GM19035 (cell line): ENCODE results near the gene ANAPC5.
"Not testable (repeated sequence)": the region's sequence is repeated elsewhere in the genome, so short reads cannot be mapped to it uniquely, and the experiment has no call there.

Source experiments
- ATAC-seq: cut with Tn5 transposase; IDR thresholded peaks from one replicate; pipeline ENCODE4 v1.9.1; 2021; ENCODE audit not compliant: unreplicated experiment

Gene ANAPC5

DNA sequence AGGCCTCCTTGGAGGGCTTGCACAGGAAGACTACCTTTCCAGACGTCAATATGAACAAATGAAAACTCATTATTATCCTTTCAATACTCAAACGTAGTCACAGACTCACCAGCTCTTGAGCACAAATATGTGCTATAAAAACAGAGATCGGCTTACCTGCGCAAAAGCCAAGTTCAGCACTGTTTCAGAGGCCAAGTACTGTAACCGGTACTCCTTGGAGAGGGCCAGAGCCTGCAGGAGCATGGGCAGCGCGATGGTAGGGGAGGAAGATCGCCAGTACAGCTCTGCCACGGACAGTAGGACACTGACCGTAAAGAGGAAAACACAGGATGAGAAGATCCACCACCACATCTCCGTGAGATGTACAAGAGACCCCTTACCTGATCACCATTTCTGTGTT is 34.1 kb downstream of the ANAPC5 start:
- no peak for ATAC-seq

- no peak for ATAC-seq
These were observed 37.8 kb downstream of the ANAPC5 start for GRCh38 chr12:121314431-121314830.

- ATAC-seq = not testable (repeated sequence)
These were observed 42.0 kb downstream of the ANAPC5 start for GRCh38 chr12:121310231-121310630.

GRCh38 chr12:121307397-121307796 is 44.8 kb downstream of the ANAPC5 start:
- not testable (repeated sequence) for ATAC-seq

DNA sequence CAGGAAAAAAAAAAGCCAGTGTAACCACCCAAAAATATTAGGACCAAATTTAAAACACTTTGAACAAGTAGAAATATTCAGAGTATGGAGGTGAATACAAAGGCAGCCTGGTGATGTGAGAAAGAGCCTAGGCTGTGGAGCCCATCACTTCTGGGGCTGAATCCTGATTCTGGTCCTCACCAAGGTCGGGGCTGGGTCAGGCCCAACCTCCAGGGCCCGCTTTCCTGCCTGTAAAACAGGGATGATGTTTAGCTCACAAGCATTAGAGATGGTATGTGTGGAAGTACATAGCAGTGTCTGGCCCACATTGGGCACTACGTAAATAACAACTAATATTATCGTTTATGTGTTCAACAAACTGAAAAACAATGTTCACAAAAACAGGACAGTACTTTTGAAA is 47.9 kb downstream of the ANAPC5 start:
- no peak for ATAC-seq

DNA sequence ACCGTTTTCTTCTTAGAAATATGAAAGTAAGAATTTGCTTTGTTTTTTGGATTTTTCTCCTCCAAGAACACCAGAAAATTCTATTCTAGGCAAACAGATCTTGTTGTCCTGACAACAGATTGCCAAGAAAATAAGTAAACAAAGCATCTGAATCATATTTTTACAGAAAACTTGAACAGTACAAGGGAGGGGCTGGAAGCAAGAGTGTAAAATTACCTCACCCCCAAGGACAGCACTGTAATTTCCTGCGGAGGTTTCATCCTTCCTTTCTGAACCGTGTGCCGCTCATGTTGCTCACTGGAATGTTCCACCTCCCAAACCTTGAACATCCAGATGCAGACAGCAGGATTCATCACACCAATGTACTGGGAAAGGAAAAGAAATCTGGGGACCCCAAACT is 50.3 kb downstream of the ANAPC5 start:
- no peak for ATAC-seq

- ATAC-seq = no peak
These were observed 52.0 kb downstream of the ANAPC5 start for GRCh38 chr12:121300083-121300819.

DNA sequence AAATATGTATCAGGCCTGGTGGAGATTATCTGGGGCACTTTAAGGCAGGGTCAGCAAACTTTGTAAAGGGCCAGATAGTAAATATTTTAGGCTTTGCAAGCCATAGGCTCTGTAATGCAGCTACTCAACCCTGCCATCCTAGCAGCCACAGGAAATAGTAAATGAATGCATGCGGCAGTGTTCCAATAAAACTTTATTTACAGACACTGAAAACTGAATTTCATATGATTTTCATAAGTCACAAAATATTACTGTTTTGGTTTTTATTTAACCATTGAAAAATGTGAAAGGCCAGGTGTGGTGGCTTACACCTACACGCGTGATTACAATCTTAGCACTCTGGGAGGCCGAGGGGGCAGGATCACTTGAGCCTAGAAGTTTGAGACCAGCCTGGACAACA is 52.5 kb downstream of the ANAPC5 start:
- no peak for ATAC-seq

DNA sequence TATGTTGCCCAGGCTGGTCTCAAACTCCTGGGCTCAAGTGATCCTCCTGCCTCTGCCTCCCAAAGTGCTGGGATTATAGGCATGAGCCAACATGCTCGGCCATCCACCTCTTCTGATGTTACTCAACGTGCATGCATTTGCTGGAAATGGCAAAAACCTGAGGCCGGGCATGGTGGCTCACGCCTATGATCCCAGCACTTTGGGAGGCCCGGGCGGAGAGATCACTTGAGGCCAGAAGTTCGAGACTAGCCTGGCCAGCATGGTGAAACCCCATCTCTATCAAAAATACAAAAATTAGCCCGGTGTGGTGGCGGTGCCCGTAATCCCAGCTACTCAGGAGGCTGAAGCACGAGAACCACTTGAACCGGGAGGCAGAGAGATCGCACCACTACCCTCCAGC is 53.8 kb downstream of the ANAPC5 start:
- not testable (repeated sequence) for ATAC-seq

DNA sequence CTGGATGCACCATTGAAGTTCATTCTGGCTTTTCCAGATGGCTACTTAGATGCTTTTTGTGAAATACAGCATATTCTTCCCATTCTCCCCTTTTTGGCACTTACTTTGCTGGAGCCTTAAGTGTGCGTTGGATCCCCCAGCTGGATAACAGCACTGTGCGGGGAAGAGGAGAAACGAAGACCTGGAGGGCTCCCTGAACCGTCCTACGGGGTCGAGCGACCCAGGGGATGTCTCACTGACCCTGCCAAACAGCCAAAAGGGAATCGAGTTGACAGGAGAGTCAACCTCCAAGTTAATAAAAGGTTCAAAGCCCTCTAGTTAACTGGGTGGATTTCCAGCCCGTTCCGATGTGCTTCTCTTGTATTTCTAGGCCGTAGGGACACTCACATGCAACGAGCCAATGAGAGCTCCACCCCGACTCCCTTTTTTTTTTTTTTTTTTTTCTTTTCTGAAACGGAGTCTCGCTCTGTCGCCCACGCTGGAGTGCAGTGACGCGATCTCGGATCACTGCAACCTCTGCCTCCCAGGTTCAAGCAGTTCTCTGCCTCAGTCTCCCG is 54.7 kb downstream of the ANAPC5 start:
- ATAC-seq = no peak

GRCh38 chr12:121296618-121297434 is 55.4 kb downstream of the ANAPC5 start, which contains the start of gene CAMKK2:
Gene CAMKK2, minus strand, starts transcription at chr12:121296709. Its CDS starts 22,183 bp downstream, at chr12:121274526.
- peak; percentile 81 for ATAC-seq

GRCh38 chr12:121295746-121296617 is 56.2 kb downstream of the ANAPC5 start:
- ATAC-seq = peak; percentile 25

DNA sequence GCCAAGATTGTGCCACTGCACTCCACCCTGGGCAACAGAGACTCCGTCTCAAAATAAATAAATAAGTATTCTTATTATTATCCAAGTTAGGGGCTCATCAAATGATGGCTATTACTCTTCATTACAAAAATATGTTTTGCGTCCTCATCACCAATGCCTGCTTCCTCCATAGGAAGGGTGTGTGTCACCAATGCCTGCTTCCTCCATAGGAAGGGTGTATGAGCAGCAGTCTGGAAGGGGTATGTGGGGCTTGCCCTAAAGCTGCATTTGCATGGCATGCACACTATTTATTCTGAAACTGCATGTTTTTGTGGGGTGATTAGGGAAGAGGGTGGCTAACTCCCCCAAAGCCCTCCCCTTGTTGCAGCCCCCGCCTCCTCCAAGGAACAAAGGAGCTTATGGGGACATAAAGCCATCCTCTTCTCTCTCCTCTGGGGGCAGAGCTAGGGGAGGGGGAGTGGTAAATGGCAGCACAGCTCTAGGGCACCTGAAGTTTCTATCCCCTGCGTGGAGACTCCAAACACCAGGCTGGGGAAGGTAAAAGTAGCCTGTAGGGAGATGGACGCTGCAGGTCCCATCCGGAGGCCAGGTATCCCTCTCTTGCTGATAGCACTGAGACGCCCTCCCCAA is 57.0 kb downstream of the ANAPC5 start:
- ATAC-seq = no peak

GRCh38 chr12:121294151-121294889 is 57.9 kb downstream of the ANAPC5 start:
- no peak for ATAC-seq

DNA sequence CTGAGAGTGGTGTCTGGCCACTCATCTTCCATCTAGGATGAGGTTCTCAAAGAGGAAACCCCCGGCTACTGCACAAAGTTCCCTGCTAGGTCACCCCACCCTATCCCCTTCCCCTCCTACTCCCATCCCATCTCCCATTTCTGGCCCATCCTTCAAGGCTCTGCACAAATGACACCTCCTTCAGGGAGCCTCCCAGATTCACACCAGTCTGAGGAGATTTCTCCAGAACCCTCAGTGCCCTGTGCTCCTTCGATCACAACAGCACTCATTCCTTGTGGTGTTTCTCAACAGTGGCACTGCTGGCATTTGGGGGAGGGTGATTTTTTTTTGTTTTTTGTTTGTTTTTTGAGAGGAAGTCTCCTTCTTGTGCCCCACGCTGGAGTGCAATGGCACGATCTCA is 58.6 kb downstream of the ANAPC5 start:
- no peak for ATAC-seq

GRCh38 chr12:121290410-121290809 is 61.8 kb downstream of the ANAPC5 start:
- no peak for ATAC-seq

- ATAC-seq = no peak
These were observed 62.2 kb downstream of the ANAPC5 start for GRCh38 chr12:121289962-121290361.

- ATAC-seq = no peak
These were observed 63.2 kb downstream of the ANAPC5 start for GRCh38 chr12:121288986-121289385.

GRCh38 chr12:121288158-121288845 is 63.9 kb downstream of the ANAPC5 start:
- no peak for ATAC-seq
